ENCODE data around the gene INAFM1.

INAFM1 gene

DNA sequence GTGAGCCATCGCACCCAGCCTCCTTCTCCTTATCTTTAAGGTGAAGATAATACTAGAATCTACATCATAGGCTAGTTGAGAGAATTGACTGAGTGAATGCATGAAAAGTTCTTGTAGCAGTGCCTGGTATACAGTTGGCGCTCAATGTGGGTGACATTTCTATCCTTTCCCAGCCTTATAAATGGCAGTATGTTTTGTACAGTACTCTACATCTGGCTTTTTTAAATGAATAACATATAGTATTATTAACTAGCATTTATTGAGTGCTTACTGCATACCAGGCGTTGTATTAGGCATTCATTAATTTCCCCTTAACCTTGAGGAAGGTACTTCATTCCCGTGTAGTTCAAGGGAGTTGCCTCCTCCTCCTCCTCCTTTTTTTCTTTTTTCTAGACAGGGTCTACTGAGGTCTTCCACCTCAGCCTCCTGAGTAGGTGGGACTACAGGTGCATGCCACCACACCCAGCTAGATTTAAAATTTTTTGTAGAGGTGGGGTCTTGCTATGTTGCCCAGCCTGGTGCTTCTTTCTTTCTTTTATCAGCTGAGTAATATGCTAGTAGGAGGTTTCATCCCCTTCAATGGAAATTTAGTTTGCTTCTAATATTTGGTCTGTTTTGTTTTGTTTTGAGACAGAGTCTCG lies 37.8 kb downstream of the INAFM1 start:
- no peak for DNase-seq

DNA sequence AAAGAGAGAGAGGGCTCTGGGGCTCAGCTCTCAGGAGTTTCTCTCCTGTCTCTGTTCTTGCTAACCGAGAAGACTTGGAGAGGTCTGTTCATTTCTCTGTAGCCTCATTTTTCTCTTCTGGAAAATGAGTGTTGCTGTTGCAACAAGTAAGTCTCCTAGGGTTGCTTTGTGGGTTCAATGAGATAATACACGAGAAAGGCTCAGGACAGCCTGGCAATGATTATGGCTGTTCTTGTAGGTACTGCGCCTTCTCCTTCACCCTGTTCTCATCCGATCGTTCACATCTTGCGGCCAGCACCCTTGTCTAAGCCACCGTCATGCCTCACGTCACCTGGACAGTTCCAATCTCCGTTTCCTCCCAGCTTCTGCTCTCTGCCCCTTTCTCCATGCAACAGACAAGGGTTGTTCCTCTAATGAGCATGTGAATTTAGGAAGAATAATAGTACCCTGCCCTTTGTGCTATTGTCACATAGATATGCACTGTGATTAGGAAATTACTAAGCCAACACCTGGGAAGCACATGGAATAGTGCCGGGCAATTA lies 39.1 kb downstream of the INAFM1 start:
- no peak for DNase-seq

DNA sequence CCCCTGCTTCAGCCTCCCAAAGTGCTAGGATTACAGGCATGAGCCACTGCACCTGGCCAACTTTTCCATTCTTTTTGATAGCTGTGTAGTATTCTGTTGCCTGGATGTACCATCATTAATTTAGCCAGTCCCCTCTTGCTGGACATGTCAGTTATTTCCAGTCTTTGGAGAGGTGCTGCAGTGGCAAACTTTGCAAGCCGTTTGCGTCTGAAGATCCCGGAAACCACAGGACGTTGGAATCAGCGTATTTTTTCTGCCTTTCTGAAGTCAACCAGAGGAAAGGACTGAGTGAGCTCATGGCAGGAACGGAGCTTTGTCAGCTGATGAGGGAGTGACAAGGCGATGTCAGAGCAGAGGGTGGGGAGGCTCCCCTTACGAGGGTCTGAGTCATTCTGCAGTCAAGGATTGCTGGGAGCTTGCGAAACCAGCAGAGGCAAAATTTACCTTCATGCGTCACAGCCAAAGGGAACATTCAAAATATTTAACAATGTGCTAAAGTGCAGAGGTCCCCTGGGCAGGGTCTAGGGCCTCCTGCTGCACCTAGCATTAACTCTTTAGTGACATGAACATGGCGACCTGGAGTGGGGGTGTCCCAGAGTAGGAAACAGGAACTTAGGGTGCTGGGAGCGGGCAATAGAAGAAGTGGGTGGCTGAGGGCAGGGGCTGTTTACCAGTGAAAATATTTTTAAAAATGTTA lies 40.6 kb downstream of the INAFM1 start:
- peak; percentile 24 for DNase-seq

DNA sequence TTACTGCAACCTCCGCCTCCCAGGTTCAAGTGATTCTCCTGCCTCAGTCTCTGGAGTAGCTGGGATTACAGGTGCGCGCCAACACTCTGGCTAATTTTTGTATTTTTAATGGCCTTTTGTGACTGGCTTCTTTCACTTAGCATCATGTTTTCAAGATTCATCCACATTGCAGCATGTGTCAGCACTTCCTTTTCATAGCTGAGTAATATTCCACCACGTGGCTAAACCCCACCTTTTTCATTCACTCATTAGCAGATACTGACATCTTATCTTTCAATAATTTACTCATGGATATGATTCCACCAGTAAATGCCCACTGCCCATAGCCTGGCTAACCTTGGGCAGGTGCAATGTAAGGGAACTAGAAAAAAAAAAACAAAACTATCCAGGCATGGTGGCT lies 41.8 kb downstream of the INAFM1 start:
- DNase-seq, result no peak

DNA sequence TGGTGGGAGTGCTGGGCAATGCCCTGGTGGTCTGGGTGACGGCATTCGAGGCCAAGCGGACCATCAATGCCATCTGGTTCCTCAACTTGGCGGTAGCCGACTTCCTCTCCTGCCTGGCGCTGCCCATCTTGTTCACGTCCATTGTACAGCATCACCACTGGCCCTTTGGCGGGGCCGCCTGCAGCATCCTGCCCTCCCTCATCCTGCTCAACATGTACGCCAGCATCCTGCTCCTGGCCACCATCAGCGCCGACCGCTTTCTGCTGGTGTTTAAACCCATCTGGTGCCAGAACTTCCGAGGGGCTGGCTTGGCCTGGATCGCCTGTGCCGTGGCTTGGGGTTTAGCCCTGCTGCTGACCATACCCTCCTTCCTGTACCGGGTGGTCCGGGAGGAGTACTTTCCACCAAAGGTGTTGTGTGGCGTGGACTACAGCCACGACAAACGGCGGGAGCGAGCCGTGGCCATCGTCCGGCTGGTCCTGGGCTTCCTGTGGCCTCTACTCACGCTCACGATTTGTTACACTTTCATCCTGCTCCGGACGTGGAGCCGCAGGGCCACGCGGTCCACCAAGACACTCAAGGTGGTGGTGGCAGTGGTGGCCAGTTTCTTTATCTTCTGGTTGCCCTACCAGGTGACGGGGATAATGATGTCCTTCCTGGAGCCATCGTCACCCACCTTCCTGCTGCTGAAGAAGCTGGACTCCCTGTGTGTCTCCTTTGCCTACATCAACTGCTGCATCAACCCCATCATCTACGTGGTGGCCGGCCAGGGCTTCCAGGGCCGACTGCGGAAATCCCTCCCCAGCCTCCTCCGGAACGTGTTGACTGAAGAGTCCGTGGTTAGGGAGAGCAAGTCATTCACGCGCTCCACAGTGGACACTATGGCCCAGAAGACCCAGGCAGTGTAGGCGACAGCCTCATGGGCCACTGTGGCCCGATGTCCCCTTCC lies 45.5 kb downstream of the INAFM1 start:
- DNase-seq, result no peak

DNA sequence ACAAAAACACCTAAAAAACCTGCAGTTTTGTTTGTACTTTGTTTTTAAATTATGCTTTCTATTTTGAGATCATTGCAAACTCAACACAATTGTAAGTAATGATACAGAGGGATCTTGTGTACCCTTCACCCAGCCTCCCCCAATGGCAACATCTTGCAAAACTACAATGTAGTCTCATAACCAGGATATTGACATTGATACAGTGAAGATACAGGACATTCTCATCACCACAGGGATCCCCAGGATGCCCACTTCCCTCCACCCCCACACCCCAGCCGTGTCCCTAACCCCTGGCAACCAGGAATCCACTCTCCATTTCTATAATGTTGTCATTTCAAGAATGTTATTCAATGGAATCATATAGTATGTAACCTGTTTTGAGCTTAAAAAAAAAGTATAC lies 46.9 kb downstream of the INAFM1 start:
- no peak for DNase-seq

DNA sequence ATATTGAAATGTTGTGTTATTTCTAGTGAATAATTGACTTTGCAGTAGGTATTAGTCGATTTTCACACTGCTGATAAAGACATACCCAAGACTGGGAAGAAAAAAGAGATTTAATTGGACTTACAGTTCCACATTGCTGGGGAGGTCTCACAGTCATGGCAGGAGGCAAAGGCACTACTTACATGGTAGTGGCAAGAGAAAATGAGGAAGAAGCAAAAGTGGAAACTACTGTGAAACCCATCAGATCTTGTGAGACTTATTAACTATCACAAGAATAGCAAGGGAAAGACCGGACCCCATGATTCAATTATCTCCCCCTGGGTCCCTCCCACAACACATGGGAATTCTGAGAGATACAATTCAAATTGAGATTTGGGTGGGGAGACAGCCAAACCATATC lies 47.4 kb downstream of the INAFM1 start:
- no peak for DNase-seq

DNA sequence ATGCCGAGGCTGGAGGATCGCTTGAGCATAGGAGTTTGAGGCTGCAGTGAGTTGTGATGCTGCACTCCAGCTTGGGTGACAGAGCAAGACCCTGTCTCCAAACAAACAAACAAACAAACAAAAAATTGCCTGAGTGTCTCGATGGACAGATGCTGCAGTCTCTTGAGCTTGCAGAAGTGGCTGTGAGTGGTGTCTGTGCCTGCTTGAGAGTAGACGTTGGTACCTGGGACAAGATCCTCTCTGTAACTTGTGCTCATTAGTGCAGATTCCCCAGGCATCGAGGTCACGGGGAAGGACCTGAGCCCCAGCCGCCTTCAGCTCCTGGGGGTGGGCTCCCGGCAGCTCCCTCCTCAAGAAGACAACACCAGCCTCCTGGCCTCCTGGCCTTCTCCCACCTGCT lies 48.7 kb downstream of the INAFM1 start:
- no peak for DNase-seq

DNA sequence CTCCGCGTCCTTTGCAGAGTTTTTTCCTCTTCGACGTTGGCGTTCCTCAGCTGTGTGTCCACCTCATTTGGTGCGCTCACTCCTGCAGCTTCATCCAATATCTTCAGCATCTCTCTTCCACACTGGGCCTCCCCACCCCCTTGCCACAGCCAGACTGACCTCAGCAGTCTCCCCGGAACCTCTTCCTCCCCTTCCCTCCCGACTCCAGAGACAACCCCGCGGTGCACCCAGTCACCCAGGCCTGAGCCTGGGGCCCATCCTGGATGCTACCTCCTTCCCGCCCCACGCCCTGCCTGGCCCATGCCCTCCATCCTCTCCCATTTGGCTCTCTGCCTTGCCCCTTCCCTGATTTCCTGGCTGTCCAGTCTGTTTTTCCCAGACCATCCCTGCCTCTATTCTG lies 49.2 kb downstream of the INAFM1 start:
- DNase-seq, result no peak

DNA sequence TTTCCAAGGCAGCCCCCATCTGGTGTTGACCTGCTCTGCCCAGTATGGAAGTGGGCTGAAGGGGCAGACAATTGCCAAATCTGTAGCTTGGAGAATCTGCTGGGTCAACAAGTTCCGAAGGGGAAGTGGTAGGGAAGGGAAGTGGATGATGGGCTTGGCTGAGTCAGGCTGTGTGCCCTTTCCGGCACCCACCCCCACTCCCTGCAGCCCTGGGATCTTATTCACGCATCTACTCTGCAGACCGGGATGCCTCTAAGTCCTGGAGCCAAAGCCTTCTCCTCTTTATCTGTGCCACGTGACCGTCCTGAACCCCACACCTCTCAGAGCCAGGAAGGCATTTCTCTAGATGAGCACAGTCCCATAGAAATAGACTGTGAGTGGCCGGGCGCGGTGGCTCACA lies 49.8 kb downstream of the INAFM1 start:
- DNase-seq, result no peak

All from CD4-positive, alpha-beta T cell treated with Interleukin-17A for 1 hour (primary cell).